Natural killer cell treated with Interleukin-12 subunit alpha and Interleukin-12 subunit beta and Interleukin-15 and Interleukin-18, amount 100 ng/mL, for 72 hours (primary cell): ENCODE measurements around the gene SLC48A1. TPM values are rescaled to one million over a fixed set of nuclear protein-coding genes. Genes with fewer than 3 reads are reported as not detected.

ENCODE experiments used
- ATAC-seq, 2 donors: fragments of 150-1000 bp; cut with Tn5 transposase in 1 of 2; sonication (Bioruptor Pico), chemical (Tn5 transposase) in 1 of 2; 2 replicates each; pipeline ENCODE4 v1.10.0; 2021
- DNase-seq: peaks from one replicate; pipeline ENCODE4 v3.0.0; 2022; ENCODE audit warnings: low spot score
- H3K27ac Mint-ChIP-seq, 2 donors: 1 replicate in 1 of 2; 2 replicates in 1 of 2; pipeline ENCODE4 v1.8.0; 2022; ENCODE audit warnings: mixed read lengths in 2 of 2, mild to moderate bottlenecking in 1 of 2, moderate library complexity in 1 of 2
- H3K27me3 Mint-ChIP-seq, 2 donors: 1 replicate in 1 of 2; 2 replicates in 1 of 2; pipeline ENCODE4 v1.8.0; 2022; ENCODE audit warnings: mixed read lengths in 2 of 2
- H3K36me3 Mint-ChIP-seq: one replicate; pipeline ENCODE4 v1.8.0; 2022; ENCODE audit warnings: mixed read lengths
- H3K4me1 Mint-ChIP-seq, 2 donors: 1 replicate in 1 of 2; 2 replicates in 1 of 2; pipeline ENCODE4 v1.8.0; 2022; ENCODE audit warnings: low read depth in 2 of 2, mixed read lengths in 2 of 2, mild to moderate bottlenecking in 1 of 2
- H3K4me3 Mint-ChIP-seq: one replicate; pipeline ENCODE4 v1.8.0; 2022; ENCODE audit warnings: mixed read lengths
- H3K9me3 Mint-ChIP-seq: 2 replicates; pipeline ENCODE4 v1.8.0; 2022; ENCODE audit warnings: mixed read lengths
- total RNA-seq, 2 donors: library from RNA; stranded (reverse); gene quantifications; one replicate each; pipeline ENCODE4 v1.2.3, GENCODE V29; 2022

SLC48A1 gene
- total RNA-seq, 2 donors from 2014 or later: 5.1 to 9.8 TPM

GRCh38 chr12:47822863-47823262, 49.8 kb downstream of the SLC48A1 start:
- H3K27me3 Mint-ChIP-seq: no peaks in the 10 kb centered on the region
- H3K4me1 Mint-ChIP-seq: peaks cover 47 to 54% of the 10 kb centered on the region in 2 donors

GRCh38 chr12:47823422-47824086, 50.5 kb downstream of the SLC48A1 start:
- Mint-ChIP-seq H3K27ac (peak overlapping the region; percentile 86 to 89), H3K36me3 (no peaks in the 10 kb centered on the region), H3K4me3 (peak overlapping the region; percentile 69), H3K4me1 (peaks cover 46 to 52% of the 10 kb centered on the region in 2 donors), H3K9me3 (no peaks in the 10 kb centered on the region), H3K27me3 (no peaks in the 10 kb centered on the region)
- no peak for DNase-seq
- no peak for ATAC-seq

More at GRCh38 chr12:47822863-47823262, 49.8 kb downstream of the SLC48A1 start:
- Mint-ChIP-seq H3K27ac (peak overlapping the region; percentile 68 to 89), H3K36me3 (no peaks in the 10 kb centered on the region), H3K4me3 (no peak overlapping the region), H3K9me3 (no peaks in the 10 kb centered on the region)
- ATAC-seq (no peak), DNase-seq (no peak)

- H3K27me3 Mint-ChIP-seq: no peaks in the 10 kb centered on the region
Observed at GRCh38 chr12:47824198-47824597, 51.2 kb downstream of the SLC48A1 start.

GRCh38 chr12:47824635-47825034, 51.6 kb downstream of the SLC48A1 start:
- no peaks in the 10 kb centered on the region for H3K9me3 Mint-ChIP-seq
- peak overlapping the region; percentile 86 to 89 for H3K27ac Mint-ChIP-seq
- no peaks in the 10 kb centered on the region for H3K27me3 Mint-ChIP-seq
- H3K36me3 Mint-ChIP-seq: no peaks in the 10 kb centered on the region
- no peak for ATAC-seq
- H3K4me3 Mint-ChIP-seq: peak overlapping the region; percentile 69
- DNase-seq: no peak
- H3K4me1 Mint-ChIP-seq: peaks cover 46 to 53% of the 10 kb centered on the region in 2 donors

More at GRCh38 chr12:47824198-47824597, 51.2 kb downstream of the SLC48A1 start:
- peaks cover 46 to 53% of the 10 kb centered on the region in 2 donors for H3K4me1 Mint-ChIP-seq
- H3K9me3 Mint-ChIP-seq: no peaks in the 10 kb centered on the region
- no peaks in the 10 kb centered on the region for H3K36me3 Mint-ChIP-seq
- peak overlapping the region; percentile 69 for H3K4me3 Mint-ChIP-seq
- DNase-seq (no peak), ATAC-seq (peak in 1 of 2 donors; percentile 22)
- H3K27ac Mint-ChIP-seq: peak overlapping the region; percentile 86 to 89

GRCh38 chr12:47825173-47825639, 52.2 kb downstream of the SLC48A1 start:
- Mint-ChIP-seq H3K27me3 (no peaks in the 10 kb centered on the region), H3K4me3 (no peak overlapping the region), H3K36me3 (no peaks in the 10 kb centered on the region), H3K27ac (peak overlapping the region; percentile 86 to 89), H3K4me1 (peaks cover 44 to 52% of the 10 kb centered on the region in 2 donors), H3K9me3 (no peaks in the 10 kb centered on the region)
- DNase-seq: no peak
- ATAC-seq: no peak

- Mint-ChIP-seq H3K4me1 (peaks cover 41 to 53% of the 10 kb centered on the region in 2 donors), H3K27ac (peak overlapping the region in 1 of 2 donors; percentile 58), H3K4me3 (peak overlapping the region; percentile 24), H3K36me3 (no peaks in the 10 kb centered on the region), H3K27me3 (no peaks in the 10 kb centered on the region), H3K9me3 (no peaks in the 10 kb centered on the region)
- no peak for DNase-seq
- ATAC-seq: peak in 1 of 2 donors; percentile 63
Observed at GRCh38 chr12:47828008-47828975, 55.3 kb downstream of the SLC48A1 start.

GRCh38 chr12:47828976-47829482, 56.0 kb downstream of the SLC48A1 start:
- Mint-ChIP-seq H3K4me3 (no peak overlapping the region), H3K9me3 (no peaks in the 10 kb centered on the region), H3K27ac (peak overlapping the region in 1 of 2 donors; percentile 58)

GRCh38 chr12:47829584-47829983, 56.5 kb downstream of the SLC48A1 start:
- Mint-ChIP-seq H3K36me3 (no peaks in the 10 kb centered on the region), H3K9me3 (no peaks in the 10 kb centered on the region), H3K4me3 (no peak overlapping the region), H3K27ac (peak overlapping the region in 1 of 2 donors; percentile 58), H3K27me3 (no peaks in the 10 kb centered on the region), H3K4me1 (peaks cover 45 to 57% of the 10 kb centered on the region in 2 donors)
- ATAC-seq: no peak
- DNase-seq: no peak

More at GRCh38 chr12:47828976-47829482, 56.0 kb downstream of the SLC48A1 start:
- Mint-ChIP-seq H3K27me3 (no peaks in the 10 kb centered on the region), H3K4me1 (peaks cover 45 to 57% of the 10 kb centered on the region in 2 donors), H3K36me3 (no peaks in the 10 kb centered on the region)
- DNase-seq: no peak
- ATAC-seq: no peak

Other genes with a start within 250 kb of the SLC48A1 start
- gene RPAP3, start 67.2 kb upstream of the SLC48A1 start, total RNA-seq: 10 to 100 TPM; 26.3 to 33.8 TPM
- not detected for gene ENDOU, start 47.7 kb upstream of the SLC48A1 start, total RNA-seq
- gene RAPGEF3, start 14.4 kb upstream of the SLC48A1 start, total RNA-seq: under 1 TPM; 0.19 to 0.25 TPM
- 100 to 1,000 TPM; 127 to 176 TPM for gene HDAC7, start 46.7 kb downstream of the SLC48A1 start, total RNA-seq
- 10 to 100 TPM; 12.0 to 23.0 TPM for gene VDR, start 131.8 kb downstream of the SLC48A1 start, total RNA-seq
- 10 to 100 TPM; 75.6 to 84.2 TPM for gene TMEM106C, start 190.4 kb downstream of the SLC48A1 start, total RNA-seq
- gene COL2A1, start 231.2 kb downstream of the SLC48A1 start, total RNA-seq: not detected